Heart right ventricle (tissue), 16 donors: ENCODE measurements around the gene GPR32. TPM values are rescaled to one million over a fixed set of nuclear protein-coding genes. Genes with fewer than 3 reads are reported as not detected.

ENCODE experiments used
- ATAC-seq, 8 donors: fragments of 200-7000 bp; cut with Tn5 transposase; one replicate each; pipeline ENCODE4 v1.9.1; 2020; ENCODE audit warnings: mild to moderate bottlenecking in 8 of 8, moderate library complexity in 8 of 8, moderate number of reproducible peaks in 1 of 8
- DNase-seq, 2 donors: peaks; one replicate each; pipeline ENCODE4 v3.0.0-alpha.2; 2020
- H3K27ac ChIP-seq, 10 donors: fragments of 200-600 bp; sonication (generic) in 2 of 10; one replicate each; pipeline versions ENCODE4 v1.5.0 to v1.8.0; 2020 to 2022; ENCODE audit warnings: mild to moderate bottlenecking in 3 of 10
- H3K27me3 ChIP-seq, 7 donors: fragments of 200-600 bp; one replicate each; pipeline ENCODE4 v1.8.0; 2021 to 2022; ENCODE audit warnings: mild to moderate bottlenecking in 2 of 7
- H3K36me3 ChIP-seq, 9 donors: fragments of 200-600 bp; sonication (generic) in 1 of 9; one replicate each; pipeline versions ENCODE4 v1.5.0 to v1.8.0; 2020 to 2022; ENCODE audit warnings: mild to moderate bottlenecking in 2 of 9
- H3K4me1 ChIP-seq, 9 donors: fragments of 200-600 bp; sonication (generic) in 1 of 9; one replicate each; pipeline versions ENCODE4 v1.5.0 to v1.8.0; 2020 to 2022; ENCODE audit warnings: mild to moderate bottlenecking in 4 of 9
- H3K4me3 ChIP-seq, 10 donors: fragments of 200-600 bp; sonication (generic) in 2 of 10; one replicate each; pipeline versions ENCODE4 v1.5.0 to v1.8.0; 2020 to 2022; ENCODE audit warnings: mild to moderate bottlenecking in 7 of 10, moderate library complexity in 2 of 10
- H3K9me3 ChIP-seq, 11 donors: fragments of 200-600 bp in 10 of 11; sonication (generic) in 2 of 11; one replicate each; pipeline versions ENCODE4 v1.5.0 to v1.8.0; 2013 to 2022; ENCODE audit warnings: mild to moderate bottlenecking in 2 of 11, control low read depth in 1 of 11, moderate library complexity in 1 of 11
- WGBS, 2 donors: extraction: QIAGEN DNeasy Blood & Tissue Kit; methylation state at CpG; one replicate each; pipeline ENCODE4 v1.1.7; 2013; ENCODE audit warnings: inconsistent platforms in 1 of 2; 5-methylcytosine and 5-hydroxymethylcytosine counted together
- intact Hi-C, 10 donors: fragments of 100-400 bp; cut with DNase I; formaldehyde crosslinking; loops; one replicate each; pipeline versions ENCODE4 v1.11.1 to v1.14.2; 2022
- polyA plus RNA-seq, 2 donors: library from polyadenylated mRNA; stranded (reverse); fragments of 200-250 nt; gene quantifications; one replicate each; pipeline ENCODE4 v1.2.3, GENCODE V29; 2013
- total RNA-seq, 10 donors: library from RNA; stranded (reverse); fragmentation: NEBNext Ultra II Directional in 3 of 10; extraction: Animal tissue kit (Norgen Biotek cat#: 25700) in 3 of 10; gene quantifications; one replicate each; pipeline versions ENCODE4 v1.2.1 to v1.2.4, GENCODE V29; 2021 to 2023
- TF ChIP-seq, protein P1 (sequence below), 9 donors: fragments of 200-600 bp; sonication (generic) in 2 of 9; IDR thresholded peaks; one replicate each; pipeline versions ENCODE4 v1.5.0 to v1.8.0; 2021 to 2022; ENCODE audit warnings: antibody characterized with exemption in 9 of 9, mild to moderate bottlenecking in 5 of 9, moderate library complexity in 1 of 9
- donor health status: Arrhythmogenic right ventricular cardiomyopathy.
- donor health status: ischemic (EF 13 %, LVEDD 7.1; RV severe dilation, severe dysfunction).
- donor health status: healthy with polysubstance abuse.
- donor health status: DM: no; HTN: yes; CAD: no.
- donor health status: DM: no; HTN: no; CAD: no.
- donor health status: ischemic (EF 25% LVEDD 6.9; RV normal size, moderate dysfunction).
- donor health status: ischemic (EF 25% LVEDD 5.7; RV mildly dilated, moderate dysfunction).
- donor health status: healthy.
- donor health status: DM: yes; HTN: yes; CAD: no.
- donor health status: Ischemic cardiomyopathy.
- donor health status: ischemic (EF 35%, LVEDD 5.7; RV mildly dilated, moderate dysfunction).
- donor health status: nonischemic (EF 11% LVEDD 7.7; RV severe dilation, severe dysfunction).
- donor health status: DM: yes; HTN: yes; CAD: no.
- donor health status: PGD.
- donor health status: ischemic (EF 29% LVEDD 5.4; RV normal size, mild dysfunction).
- donor health status: nonischemic (EF 23%, LVEDD 6.1; RV moderate dilation, normal function).

GPR32 gene
- total and polyA plus RNA-seq, 12 donors = not detected

DNA sequence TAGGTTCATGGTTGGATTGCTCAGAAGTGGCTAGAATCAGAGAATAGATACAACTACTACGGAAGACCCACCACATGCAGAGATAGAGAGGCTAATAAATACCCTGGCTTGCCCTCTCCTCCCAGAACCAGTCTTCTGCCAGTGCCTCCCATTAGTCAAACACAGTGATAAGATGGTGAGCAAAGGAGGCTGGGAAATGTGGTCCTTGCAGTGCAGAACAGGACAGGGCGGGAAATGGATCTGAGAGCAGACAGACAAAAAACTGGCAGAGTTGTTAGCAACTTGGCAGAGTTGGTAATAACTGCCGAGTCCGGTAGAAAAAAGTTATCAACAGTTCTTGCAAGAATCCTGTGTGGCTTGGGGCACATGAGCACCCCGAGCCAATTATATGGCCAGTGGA, 44.6 kb downstream of the GPR32 start:
- H3K27me3 ChIP-seq = peaks cover 8 to 62% (median 41%) of the 10 kb centered on the region in 7 donors
- intact Hi-C loops = no loop called here
- ATAC-seq = no peak
- no peaks in the 10 kb centered on the region for H3K9me3 ChIP-seq
- no peak overlapping the region for H3K4me3 ChIP-seq
- H3K4me1 ChIP-seq = peaks cover 0 to 7% (median 6%) of the 10 kb centered on the region in 9 donors
- no peak overlapping the region for H3K27ac ChIP-seq
- TF ChIP-seq, protein P1, sequence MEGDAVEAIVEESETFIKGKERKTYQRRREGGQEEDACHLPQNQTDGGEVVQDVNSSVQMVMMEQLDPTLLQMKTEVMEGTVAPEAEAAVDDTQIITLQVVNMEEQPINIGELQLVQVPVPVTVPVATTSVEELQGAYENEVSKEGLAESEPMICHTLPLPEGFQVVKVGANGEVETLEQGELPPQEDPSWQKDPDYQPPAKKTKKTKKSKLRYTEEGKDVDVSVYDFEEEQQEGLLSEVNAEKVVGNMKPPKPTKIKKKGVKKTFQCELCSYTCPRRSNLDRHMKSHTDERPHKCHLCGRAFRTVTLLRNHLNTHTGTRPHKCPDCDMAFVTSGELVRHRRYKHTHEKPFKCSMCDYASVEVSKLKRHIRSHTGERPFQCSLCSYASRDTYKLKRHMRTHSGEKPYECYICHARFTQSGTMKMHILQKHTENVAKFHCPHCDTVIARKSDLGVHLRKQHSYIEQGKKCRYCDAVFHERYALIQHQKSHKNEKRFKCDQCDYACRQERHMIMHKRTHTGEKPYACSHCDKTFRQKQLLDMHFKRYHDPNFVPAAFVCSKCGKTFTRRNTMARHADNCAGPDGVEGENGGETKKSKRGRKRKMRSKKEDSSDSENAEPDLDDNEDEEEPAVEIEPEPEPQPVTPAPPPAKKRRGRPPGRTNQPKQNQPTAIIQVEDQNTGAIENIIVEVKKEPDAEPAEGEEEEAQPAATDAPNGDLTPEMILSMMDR (IDR thresholded peaks at IDR 0.05) = no peak
- 83 to 85% methylated on average over 5 of the region's 5 CpGs for WGBS, 2 donors
- DNase-seq = no peak
- H3K36me3 ChIP-seq = no peaks in the 10 kb centered on the region

DNA sequence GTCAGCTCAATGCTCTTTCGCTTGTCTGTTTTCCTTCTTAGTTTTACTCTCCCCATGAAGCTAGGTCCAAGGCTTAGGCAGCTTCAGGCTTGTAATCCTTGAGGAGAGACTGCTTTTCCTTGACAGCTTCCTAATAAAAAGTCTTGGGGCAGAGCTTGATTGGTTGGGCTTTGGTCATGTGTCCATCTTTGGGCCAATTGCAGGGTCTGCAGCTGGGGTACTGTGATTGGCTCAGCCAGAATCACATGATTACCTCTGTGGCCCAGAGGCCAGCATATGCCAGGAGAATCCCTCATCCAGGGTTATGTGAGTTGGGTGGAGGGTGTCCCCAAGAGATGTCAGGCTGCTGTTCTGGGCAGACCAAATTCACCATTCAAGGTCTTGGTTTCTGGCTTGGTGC, 45.2 kb downstream of the GPR32 start:
- no peak for DNase-seq
- Histone ChIP-seq H3K36me3 (no peaks in the 10 kb centered on the region), H3K4me1 (peaks cover 0 to 8% (median 6%) of the 10 kb centered on the region in 9 donors), H3K9me3 (no peaks in the 10 kb centered on the region), H3K27ac (no peak overlapping the region), H3K4me3 (no peak overlapping the region), H3K27me3 (peaks cover 8 to 67% (median 46%) of the 10 kb centered on the region in 7 donors)
- intact Hi-C loops = no loop called here
- TF ChIP-seq, protein P1 (IDR thresholded peaks at IDR 0.05) = no peak
- no peak for ATAC-seq
- 97 to 100% methylated on average over 1 of the region's 1 CpG for WGBS, 2 donors

DNA sequence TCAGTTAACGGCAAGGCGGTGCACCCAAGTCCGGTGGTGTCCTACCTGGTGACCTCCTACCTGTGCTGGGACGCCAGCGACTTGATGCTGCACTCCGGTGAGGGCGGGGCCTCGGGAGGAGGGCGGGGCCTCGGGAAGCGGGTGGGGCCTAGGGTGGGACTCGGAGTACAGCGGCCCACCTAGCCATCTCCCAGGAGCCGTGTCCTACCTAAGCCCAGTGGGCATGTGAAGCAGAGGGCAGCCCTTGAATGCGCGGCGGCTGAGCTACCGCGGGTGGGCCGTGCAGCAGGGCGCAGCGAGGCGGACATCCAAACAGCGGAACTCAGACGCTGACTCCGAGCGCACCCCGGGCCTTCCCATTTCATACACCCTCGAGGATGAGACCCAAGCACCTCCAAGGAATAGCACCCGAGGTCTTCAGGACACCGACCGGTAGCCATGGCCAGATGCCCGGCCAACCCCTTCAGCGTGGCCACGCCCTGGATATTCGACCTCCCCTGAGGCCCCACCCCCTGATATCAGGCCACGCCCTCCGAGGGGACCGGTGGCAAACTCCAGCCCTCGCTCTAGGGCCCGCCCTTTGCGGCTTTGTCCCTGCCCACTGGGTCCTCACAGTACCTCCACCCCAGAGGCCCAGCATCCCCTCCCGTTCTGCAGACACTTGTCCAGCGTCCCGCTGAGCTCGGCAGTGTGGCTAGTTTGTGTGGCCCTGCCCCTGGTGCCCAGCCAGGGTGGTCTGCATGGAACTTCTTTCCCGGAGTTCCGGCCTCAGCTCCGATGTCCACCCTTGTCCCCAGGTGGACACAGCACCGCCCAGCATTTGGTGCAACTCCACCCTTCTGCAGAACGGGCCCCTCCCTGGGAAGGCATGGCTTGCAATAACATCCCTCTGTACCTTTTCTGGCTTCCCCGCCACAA, 47.9 kb downstream of the GPR32 start:
- TF ChIP-seq, protein P1 (IDR thresholded peaks at IDR 0.05) = no peak
- H3K4me1 ChIP-seq = peaks cover 0 to 13% (median 6%) of the 10 kb centered on the region in 9 donors
- peak overlapping the region in 7 of 10 donors; percentile 0 to 45 (median 27) for H3K4me3 ChIP-seq
- no peaks in the 10 kb centered on the region for H3K9me3 ChIP-seq
- 6 to 8% methylated on average over 52 of the region's 52 CpGs for WGBS, 2 donors
- ATAC-seq (peak in 6 of 8 donors; percentile 11 to 54 (median 32)), DNase-seq (peak; percentile 19 to 48)
- intact Hi-C loops = no loop called here
- H3K36me3 ChIP-seq = no peaks in the 10 kb centered on the region
- H3K27ac ChIP-seq = no peak overlapping the region
- peaks cover 15 to 87% (median 73%) of the 10 kb centered on the region in 7 donors for H3K27me3 ChIP-seq

DNA sequence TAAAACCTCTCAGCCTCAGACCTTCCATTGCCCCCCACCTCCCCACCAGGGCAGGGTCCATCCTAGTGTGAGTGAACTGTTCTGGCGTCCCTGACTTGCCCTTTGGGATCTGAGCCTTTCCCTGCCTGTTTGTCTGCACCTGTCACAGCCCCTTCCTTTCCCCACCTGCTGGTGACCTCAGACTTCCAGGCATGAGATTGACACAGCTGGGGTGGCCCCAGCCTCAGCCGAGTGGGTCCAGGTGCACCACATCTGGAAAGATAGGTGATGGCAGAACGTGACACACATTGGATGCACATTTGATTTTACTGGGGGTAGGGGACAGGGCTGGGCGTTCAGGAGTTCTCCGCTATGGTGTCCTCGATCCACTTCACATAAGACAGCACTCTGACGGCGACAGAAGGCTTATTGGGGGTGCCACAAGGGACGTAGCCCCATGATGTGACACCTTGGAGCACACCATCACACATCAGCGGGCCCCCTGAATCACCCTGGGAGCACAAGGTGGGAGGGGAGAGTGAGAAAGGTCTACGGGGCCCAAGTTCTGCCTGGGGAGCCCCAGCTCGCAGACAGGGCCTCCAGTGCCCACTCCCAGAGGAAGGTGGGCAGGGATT, 48.7 kb downstream of the GPR32 start:
- H3K27ac ChIP-seq = no peak overlapping the region
- DNase-seq = no peak
- intact Hi-C loops = no loop called here
- peaks cover 0 to 13% (median 6%) of the 10 kb centered on the region in 9 donors for H3K4me1 ChIP-seq
- H3K36me3 ChIP-seq = no peaks in the 10 kb centered on the region
- ATAC-seq = peak in 1 of 8 donors; percentile 11
- 72% methylated on average over 12 of the region's 12 CpGs for WGBS, 2 donors
- no peaks in the 10 kb centered on the region for H3K9me3 ChIP-seq
- peaks cover 15 to 91% (median 75%) of the 10 kb centered on the region in 7 donors for H3K27me3 ChIP-seq
- no peak overlapping the region for H3K4me3 ChIP-seq
- TF ChIP-seq, protein P1 (IDR thresholded peaks at IDR 0.05) = no peak
